Measurements from ENCODE around the gene KLF16.

Gene KLF16

DNA sequence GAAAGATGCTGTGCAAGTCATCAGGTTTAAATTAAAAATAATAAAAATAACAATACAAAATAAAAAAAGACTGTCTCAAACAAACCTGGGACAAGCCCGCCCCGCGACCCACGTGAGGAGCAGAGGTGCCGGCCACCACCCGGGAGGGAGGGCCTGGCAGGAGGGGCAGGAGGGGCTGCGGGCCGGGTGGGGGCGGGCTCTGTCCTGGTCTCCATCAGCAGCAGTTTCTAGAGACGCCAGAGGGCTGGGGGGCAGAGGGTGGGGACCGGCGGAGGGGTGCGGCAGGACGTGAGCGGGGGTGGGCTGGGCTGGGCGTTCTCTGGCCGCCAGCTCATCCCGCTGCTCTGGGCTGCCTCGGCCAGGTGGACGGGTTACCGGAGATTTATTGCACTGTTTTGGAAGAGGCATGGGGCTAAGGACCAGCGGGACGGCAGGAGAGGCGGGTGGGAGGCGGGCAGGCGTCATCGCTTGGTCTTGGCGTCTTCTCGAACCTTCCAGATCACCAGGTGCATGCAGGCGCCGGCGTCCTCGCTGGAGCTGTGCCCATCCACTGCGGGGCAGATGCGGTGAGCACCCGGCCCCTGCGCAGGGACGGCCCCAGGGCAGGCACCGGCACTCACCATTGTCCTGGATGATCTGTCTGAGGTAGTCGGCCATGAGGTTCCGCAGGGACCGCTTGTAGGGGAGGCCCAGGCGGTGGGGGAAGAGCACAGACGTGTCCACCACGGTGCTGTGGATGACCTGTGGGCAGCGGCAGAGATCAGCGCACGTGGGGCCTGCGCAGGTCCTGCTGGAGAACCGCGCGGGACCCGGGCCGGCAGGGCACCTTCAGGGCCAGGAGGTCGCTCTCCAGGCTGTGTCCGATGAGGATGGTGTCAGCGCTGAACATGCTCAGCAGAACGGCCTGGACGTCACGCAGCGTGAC, 47.5 kb downstream of the KLF16 start:
- no peak overlapping the region for H3K27ac Mint-ChIP-seq

DNA sequence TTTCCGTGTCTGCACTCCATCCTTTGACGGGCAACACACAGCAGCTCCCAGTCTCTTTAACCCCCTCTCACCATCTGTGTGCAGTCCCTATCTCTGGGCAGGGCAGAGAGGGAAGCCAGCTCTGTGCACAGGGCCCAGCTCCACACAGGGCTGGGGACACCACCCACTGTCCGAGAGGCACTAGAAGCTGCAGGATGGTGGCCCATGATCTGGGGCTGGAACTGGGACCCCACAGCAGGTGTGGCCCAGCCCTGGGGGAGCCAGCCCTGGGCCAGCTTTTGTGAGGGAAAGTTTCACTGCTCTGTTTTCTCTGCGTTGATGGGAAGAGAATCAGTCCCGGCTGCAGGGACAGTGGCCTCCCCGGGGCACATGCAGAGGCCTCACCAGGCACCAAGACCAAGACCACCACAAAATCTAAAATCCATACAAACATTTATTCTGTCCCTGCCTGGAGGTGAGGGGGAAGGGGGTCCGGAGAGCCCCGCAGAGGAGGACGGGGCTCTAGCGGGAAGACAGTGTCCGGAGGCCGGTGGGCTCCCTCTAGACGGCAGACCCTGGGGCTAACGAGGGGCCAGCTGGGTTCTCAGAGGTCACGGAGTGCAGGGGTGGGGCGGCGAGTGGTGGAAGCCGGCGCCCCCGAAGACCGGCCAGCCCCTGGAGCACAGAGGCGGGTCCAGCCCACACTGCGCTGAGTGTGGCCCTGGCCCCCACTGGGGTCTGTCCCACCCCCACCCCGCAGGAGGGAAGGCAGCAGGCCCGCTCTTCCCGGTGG, 48.4 kb downstream of the KLF16 start:
- Mint-ChIP-seq H3K27ac (peak overlapping the region; percentile 42), H3K9me3 (no peaks in the 10 kb centered on the region), H3K4me1 (peaks cover 17 to 18% of the 10 kb centered on the region in 2 donors), H3K4me3 (no peak overlapping the region), H3K27me3 (no peaks in the 10 kb centered on the region), H3K36me3 (peaks cover 13 to 14% of the 10 kb centered on the region in 2 donors)
- no peak for ATAC-seq (replicated peaks)
- no peak for DNase-seq

More for the DNA sequence above, 47.5 kb downstream of the KLF16 start:
- Mint-ChIP-seq H3K36me3 (peaks cover 18 to 21% of the 10 kb centered on the region in 2 donors), H3K4me3 (no peak overlapping the region), H3K4me1 (peaks cover 18 to 20% of the 10 kb centered on the region in 2 donors), H3K9me3 (no peaks in the 10 kb centered on the region), H3K27me3 (no peaks in the 10 kb centered on the region)
- no peak for ATAC-seq (replicated peaks)
- no peak for DNase-seq

DNA sequence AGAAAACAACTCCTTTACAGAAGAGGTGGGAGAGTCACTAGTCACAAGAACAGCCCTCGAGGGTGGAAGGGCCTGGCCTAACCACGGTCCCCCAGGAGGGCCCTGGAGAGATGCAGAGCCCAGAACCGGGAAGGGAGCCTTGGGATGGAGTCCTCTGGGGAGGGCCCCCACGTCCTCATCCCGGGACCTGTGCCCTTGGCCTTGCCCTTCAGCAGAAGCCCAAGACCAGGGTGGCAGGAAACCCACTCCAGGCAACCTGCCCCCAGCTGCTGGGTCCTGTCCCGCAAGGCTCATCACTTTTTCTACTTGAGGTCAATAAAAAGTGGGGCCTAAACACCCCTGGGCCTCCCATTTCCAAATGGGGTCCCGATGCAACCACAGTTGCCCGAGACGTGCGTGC, 49.0 kb downstream of the KLF16 start:
- Mint-ChIP-seq H3K4me3 (no peak overlapping the region), H3K36me3 (peaks cover 13 to 14% of the 10 kb centered on the region in 2 donors), H3K27me3 (no peaks in the 10 kb centered on the region), H3K4me1 (peaks cover 17 to 18% of the 10 kb centered on the region in 2 donors), H3K27ac (no peak overlapping the region), H3K9me3 (no peaks in the 10 kb centered on the region)
- ATAC-seq (replicated peaks) (no peak), DNase-seq (no peak)

DNA sequence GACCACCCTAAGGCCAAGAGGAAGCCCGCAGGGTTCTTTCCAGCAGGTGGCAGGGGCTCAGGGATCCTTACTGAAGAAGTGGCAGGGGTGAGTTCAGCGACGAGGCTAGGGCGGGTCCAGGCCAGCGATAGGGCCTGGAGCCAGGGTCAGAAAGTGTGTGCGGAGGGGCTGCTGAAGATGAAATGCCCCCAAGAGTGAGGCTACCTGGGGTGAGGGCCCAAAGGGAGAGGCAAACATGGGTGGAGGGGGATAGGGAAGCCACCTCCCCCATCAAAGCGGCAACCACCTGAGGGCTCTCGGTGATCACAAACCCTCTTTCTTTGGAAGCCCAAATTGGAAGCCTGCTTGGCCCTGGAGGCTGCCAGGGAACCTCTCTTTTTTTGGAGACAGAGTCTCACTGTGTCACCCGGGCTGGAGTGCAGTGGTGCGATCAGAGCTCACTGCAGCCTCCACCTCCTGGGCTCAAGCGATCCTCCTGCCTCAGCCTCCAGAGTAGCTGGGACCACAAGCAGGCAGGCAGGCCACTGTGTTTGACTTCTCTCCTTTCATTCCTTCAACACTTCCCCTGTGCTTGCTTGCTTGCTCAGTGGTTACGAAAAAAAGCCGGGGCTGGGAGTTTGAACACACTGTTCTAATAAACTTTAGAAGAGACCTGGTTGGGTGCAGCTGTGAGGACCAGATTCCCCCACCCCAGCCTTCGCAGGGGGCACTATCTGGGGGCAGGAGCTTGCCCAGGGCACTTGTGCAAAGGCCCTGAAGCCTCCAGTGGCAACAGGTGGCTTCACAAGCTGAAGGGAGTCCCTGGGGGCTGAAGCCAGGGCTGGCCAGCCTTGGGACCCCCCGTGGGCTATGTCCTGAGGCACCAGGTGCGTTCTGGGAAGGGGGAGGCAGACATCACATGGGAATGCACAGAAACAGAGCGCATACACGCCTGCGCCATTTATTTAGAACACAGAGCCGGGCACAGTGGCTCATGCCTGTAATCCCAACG, 49.9 kb downstream of the KLF16 start:
- DNase-seq: no peak
- Mint-ChIP-seq H3K4me1 (peaks cover 17 to 18% of the 10 kb centered on the region in 2 donors), H3K4me3 (peak overlapping the region; percentile 85 to 92), H3K9me3 (no peaks in the 10 kb centered on the region), H3K27me3 (no peaks in the 10 kb centered on the region), H3K36me3 (peaks cover 13 to 14% of the 10 kb centered on the region in 2 donors), H3K27ac (peak overlapping the region; percentile 68)
- ATAC-seq (replicated peaks): no peak

DNA sequence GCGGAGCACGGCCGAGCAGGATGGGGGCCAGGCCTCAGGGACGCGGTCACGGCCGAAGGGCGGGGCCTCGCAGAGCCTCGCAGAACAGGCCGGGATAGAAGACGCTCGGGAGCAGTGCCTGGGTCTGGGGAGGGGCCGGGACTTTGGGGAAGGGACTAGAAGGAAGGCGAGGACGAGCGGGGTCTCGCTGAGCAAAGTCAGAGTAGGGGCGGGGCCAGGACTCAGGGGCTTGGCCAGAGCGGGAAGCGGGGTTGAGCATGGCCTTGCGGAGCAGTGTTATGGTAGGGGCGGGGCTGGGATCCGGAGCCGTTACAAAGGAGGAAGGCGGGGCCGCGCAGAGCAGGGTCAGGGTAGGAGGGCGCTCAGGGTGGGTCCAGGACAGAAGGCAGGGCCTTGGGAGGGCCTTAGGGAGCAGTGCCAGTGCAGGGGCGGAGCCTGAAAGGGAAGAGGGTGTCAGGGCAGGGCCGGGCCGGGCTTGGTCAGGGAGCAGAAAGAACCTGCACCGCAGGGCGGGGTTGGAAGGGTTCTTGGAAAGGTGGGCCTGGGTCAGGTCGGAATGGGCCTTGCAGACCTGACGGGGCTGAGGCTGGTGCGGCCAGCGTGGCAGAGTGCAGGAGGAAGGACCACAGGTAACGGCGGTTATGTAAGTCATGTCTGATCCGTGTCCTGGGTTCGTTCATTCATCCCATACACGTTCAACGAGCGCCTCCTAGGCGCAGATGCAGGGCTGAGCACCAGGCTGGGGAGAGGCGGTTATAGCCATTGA, 50.8 kb downstream of the KLF16 start:
- DNase-seq (peak; percentile 87), ATAC-seq (replicated peaks) (peak; percentile 90 to 92)
- no peaks in the 10 kb centered on the region for H3K9me3 Mint-ChIP-seq
- peaks cover 17 to 18% of the 10 kb centered on the region in 2 donors for H3K4me1 Mint-ChIP-seq
- peak overlapping the region; percentile 68 for H3K27ac Mint-ChIP-seq
- peaks cover 9 to 14% of the 10 kb centered on the region in 2 donors for H3K36me3 Mint-ChIP-seq
- H3K27me3 Mint-ChIP-seq: no peaks in the 10 kb centered on the region
- peak overlapping the region; percentile 85 to 92 for H3K4me3 Mint-ChIP-seq

DNA sequence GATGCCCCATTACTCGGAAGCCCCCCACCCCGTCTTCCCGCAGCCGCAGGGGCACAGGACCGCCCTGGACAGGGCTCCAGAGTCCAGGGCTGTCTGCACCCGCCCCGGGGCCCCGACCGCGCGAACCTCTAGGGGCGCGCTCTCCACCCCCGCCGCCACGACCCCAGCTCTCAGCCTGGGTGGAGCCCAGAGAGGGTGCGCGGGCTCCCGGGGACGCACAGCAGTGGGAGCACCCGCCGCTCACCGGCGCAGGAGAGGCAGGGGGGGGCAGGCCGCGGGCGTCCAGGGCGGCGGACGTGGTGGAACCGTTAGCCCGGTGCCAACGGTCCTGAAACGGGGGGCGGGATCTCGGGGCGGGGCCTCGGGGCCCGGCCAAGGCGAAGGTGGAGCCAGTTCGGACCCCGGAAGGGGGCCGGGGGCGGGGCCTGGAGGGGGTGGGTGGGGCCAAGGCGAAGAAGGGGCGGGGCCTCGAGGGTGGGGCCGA, 51.4 kb downstream of the KLF16 start, which contains the start of gene ATP8B3:
Gene ATP8B3 (minus strand): TSS at position 335 of the 484 bp plus-strand sequence. CDS start 540 bp downstream, outside the sequence.
- H3K4me3 Mint-ChIP-seq: peak within 1 kb of the TSS; percentile 85 to 92
- H3K36me3 Mint-ChIP-seq: peaks cover 9 to 14% of the 10 kb centered on the region in 2 donors
- H3K27me3 Mint-ChIP-seq: no peaks in the 10 kb centered on the region
- H3K27ac Mint-ChIP-seq: peak within 1 kb of the TSS; percentile 70
- H3K4me1 Mint-ChIP-seq: peaks cover 17 to 18% of the 10 kb centered on the region in 2 donors
- DNase-seq (no peak), ATAC-seq (replicated peaks) (peak; percentile 14 to 19)
- no peaks in the 10 kb centered on the region for H3K9me3 Mint-ChIP-seq

DNA sequence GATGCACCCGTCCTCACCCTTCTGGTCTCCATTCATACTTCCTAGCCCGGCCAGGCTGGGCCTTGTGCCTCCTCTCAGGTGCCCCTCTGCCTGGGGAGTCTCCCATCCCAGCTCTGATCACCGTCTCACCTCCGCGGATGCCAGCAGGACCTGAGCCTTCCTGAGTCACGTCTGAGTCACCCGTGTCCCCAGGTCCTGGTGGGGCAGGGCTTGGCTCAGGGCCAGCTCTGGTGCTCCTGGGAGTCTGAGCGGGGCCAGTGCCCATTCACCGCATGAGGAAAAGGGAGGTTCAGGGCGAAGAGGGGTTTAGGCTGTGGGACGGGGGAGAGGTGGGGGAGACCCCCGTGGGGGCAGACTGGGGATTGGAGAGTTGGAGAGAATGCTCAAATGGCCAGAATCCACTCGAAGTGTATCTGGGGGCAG, 51.9 kb downstream of the KLF16 start:
- no peaks in the 10 kb centered on the region for H3K9me3 Mint-ChIP-seq
- peaks cover 17 to 18% of the 10 kb centered on the region in 2 donors for H3K4me1 Mint-ChIP-seq
- no peaks in the 10 kb centered on the region for H3K27me3 Mint-ChIP-seq
- peaks cover 7 to 10% of the 10 kb centered on the region in 2 donors for H3K36me3 Mint-ChIP-seq
- DNase-seq (no peak), ATAC-seq (replicated peaks) (no peak)
- H3K4me3 Mint-ChIP-seq: peak overlapping the region; percentile 76 to 85
- H3K27ac Mint-ChIP-seq: peak overlapping the region; percentile 70

DNA sequence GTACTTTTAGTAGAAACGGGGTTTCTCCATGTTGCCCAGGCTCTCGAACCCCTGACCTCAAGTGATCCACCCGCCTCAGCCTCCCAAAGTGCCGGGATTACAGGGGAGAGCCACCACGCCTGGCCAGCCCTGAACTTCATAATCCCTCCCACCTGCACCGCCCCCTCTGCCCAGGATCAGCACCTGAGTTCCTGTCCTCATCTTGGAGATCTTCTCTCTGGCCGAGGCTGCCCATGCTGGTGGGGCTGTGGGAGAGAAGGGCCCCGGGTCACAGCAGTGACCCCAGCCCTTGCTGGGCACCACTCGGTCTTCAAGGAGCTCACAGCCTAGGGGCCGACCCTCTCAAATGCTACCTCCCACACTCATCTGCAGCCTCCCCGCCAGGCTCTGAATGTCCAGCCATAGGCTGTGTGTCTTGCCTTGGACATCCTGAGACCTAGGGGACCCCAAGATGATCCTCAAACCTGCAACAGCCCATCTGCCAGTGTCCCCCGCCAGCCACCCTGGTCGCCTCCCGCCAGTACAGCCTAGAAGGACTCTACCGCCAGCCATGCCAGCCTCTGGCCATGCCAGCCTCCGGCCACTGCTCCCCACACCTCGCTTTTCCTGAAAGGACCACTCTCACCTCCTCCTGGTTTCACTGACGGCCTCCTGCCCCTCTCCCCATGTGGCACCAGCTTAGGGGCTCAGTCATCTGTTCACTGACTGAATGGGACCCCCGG, 52.8 kb downstream of the KLF16 start:
- Mint-ChIP-seq H3K36me3 (peaks cover 5 to 7% of the 10 kb centered on the region in 2 donors), H3K9me3 (no peaks in the 10 kb centered on the region), H3K4me1 (peaks cover 17 to 18% of the 10 kb centered on the region in 2 donors), H3K27me3 (no peaks in the 10 kb centered on the region), H3K4me3 (no peak overlapping the region), H3K27ac (peak overlapping the region; percentile 68)
- no peak for DNase-seq
- ATAC-seq (replicated peaks): no peak

DNA sequence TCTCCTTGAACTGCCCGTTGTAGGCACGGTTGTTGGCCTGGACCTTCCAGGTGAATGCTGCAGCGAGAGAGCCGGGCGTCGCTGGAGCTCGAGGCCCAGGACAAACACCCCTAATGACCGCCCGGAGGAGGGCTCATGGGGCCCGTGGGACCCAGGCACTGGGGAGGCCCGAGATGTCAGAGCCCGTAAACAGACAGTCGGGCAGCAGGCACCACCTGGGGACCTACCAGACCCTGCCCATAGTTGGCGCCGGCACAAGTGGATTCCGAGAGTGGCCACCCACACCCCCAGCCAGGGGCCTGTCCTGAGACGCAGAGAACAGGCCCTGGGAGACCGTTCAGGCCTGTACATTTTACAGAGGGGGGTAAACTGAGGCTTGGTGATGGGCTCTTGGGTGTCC, 53.7 kb downstream of the KLF16 start:
- Mint-ChIP-seq H3K27ac (no peak overlapping the region), H3K36me3 (peaks cover 0 to 2% of the 10 kb centered on the region in 2 donors), H3K27me3 (no peaks in the 10 kb centered on the region), H3K4me3 (no peak overlapping the region), H3K4me1 (peaks cover 17 to 18% of the 10 kb centered on the region in 2 donors), H3K9me3 (no peaks in the 10 kb centered on the region)
- ATAC-seq (replicated peaks) (no peak), DNase-seq (no peak)

DNA sequence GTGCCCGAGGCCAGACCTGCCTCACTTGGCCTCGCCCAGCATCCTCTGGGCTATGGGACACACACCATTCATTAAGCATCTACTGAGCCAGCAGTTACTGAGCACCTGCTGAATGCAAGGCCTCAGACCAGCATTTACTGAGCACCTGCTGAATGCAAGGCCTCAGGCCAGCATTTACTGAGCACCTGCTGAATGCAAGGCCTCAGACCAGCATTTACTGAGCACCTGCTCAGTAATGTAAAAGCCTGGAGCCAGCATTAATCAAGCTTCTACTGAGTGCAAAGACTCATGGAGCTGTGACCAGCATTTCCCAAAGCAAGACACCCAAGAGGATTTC, 55.0 kb downstream of the KLF16 start:
- H3K36me3 Mint-ChIP-seq: no peaks in the 10 kb centered on the region
- H3K4me1 Mint-ChIP-seq: peaks cover 13% of the 10 kb centered on the region in 2 donors
- no peak overlapping the region for H3K4me3 Mint-ChIP-seq
- H3K27ac Mint-ChIP-seq: no peak overlapping the region
- DNase-seq (no peak), ATAC-seq (replicated peaks) (no peak)
- no peaks in the 10 kb centered on the region for H3K9me3 Mint-ChIP-seq
- H3K27me3 Mint-ChIP-seq: no peaks in the 10 kb centered on the region

DNA sequence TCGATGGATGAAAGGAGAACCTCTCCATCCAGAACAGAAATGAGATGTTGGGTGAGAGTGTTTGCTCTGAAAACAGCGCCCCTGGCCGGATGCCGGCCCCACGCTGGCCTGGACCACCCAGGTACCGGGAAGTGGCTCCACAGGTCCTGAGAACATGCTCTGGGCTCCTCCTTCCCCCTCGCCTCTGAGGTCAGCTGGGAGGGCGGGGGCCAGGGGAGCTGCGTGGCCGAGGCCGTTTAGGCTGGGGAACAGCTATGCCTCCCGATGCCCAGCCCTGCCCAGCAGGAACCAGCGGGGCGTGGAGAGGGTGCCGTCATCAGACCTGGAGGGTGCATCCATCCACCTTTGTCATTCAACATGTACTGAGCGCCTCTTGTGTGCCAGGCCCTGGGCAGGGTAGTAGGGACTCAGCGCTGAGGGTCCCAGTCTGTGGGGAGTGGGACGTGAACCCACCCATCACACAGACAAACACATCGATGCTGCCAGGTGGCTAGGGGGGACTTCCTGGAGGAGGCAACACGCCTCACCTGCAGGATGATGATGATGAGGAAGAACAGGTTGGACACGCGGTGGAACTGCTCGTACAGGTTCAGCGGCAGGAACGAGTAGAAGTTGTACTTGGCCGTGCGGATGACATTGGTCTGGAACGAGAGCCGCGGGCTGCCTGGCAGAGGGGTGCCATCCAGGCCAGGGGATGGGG, 55.5 kb downstream of the KLF16 start:
- H3K27ac Mint-ChIP-seq: no peak overlapping the region
- H3K4me3 Mint-ChIP-seq: no peak overlapping the region
- no peaks in the 10 kb centered on the region for H3K27me3 Mint-ChIP-seq
- no peaks in the 10 kb centered on the region for H3K9me3 Mint-ChIP-seq
- ATAC-seq (replicated peaks) (no peak), DNase-seq (no peak)
- H3K36me3 Mint-ChIP-seq: no peaks in the 10 kb centered on the region
- peaks cover 8 to 9% of the 10 kb centered on the region in 2 donors for H3K4me1 Mint-ChIP-seq
